CD4-positive, alpha-beta T cell treated with Interleukin-17A for 4 hours (primary cell): ENCODE measurements around the gene TRIM56.
"Not testable (repeated sequence)": the region's sequence is repeated elsewhere in the genome, so short reads cannot be mapped to it uniquely, and the experiment has no call there.

Experiments
- DNase-seq: peaks from one replicate; pipeline ENCODE4 v3.0.0-alpha.2; 2020; ENCODE audit warnings: mixed read lengths

TRIM56 gene

GRCh38 chr7:101085162-101085964 is at the start of gene TRIM56:
TSS of gene TRIM56 (plus strand) at chr7:101085481. CDS start at chr7:101087313, 1,832 bp downstream.
- DNase-seq: peak; percentile 84

- no peak for DNase-seq
These were observed 49.3 kb upstream of the TRIM56 start for GRCh38 chr7:101035941-101036340.

GRCh38 chr7:101041283-101041682 is 44.0 kb upstream of the TRIM56 start:
- not testable (repeated sequence) for DNase-seq

- peak; percentile 60 for DNase-seq
These were observed 26.9 kb upstream of the TRIM56 start for GRCh38 chr7:101058355-101058754.

GRCh38 chr7:101059620-101059942 is 25.7 kb upstream of the TRIM56 start:
- DNase-seq: no peak

GRCh38 chr7:101060992-101061391 is 24.3 kb upstream of the TRIM56 start:
- DNase-seq: no peak

- not testable (repeated sequence) for DNase-seq
These were observed 21.1 kb upstream of the TRIM56 start for GRCh38 chr7:101064176-101064550.

- not testable (repeated sequence) for DNase-seq
These were observed 20.1 kb upstream of the TRIM56 start for GRCh38 chr7:101065162-101065561.

- no peak for DNase-seq
These were observed 19.0 kb upstream of the TRIM56 start for GRCh38 chr7:101066141-101066832.

- DNase-seq: no peak
These were observed 18.5 kb upstream of the TRIM56 start for GRCh38 chr7:101066833-101067177.

GRCh38 chr7:101068401-101068800 is 16.9 kb upstream of the TRIM56 start:
- no peak for DNase-seq

- not testable (repeated sequence) for DNase-seq
These were observed 13.7 kb upstream of the TRIM56 start for GRCh38 chr7:101071362-101072104.

- DNase-seq: no peak
These were observed 9.6 kb upstream of the TRIM56 start for GRCh38 chr7:101075646-101076045.

- DNase-seq: not testable (repeated sequence)
These were observed 9.1 kb upstream of the TRIM56 start for GRCh38 chr7:101076183-101076582.

GRCh38 chr7:101077303-101078086 is 7.8 kb upstream of the TRIM56 start:
- peak; percentile 86 for DNase-seq

- DNase-seq: no peak
These were observed 3.8 kb upstream of the TRIM56 start for GRCh38 chr7:101081432-101081831.

GRCh38 chr7:101084865-101085161 is 468 bp upstream of the TRIM56 start:
- DNase-seq: no peak

- DNase-seq: no peak
These were observed 2.2 kb downstream of the TRIM56 start for GRCh38 chr7:101087334-101088068.

GRCh38 chr7:101088069-101088425 is 2.8 kb downstream of the TRIM56 start:
- DNase-seq: no peak

- DNase-seq: no peak
These were observed 3.7 kb downstream of the TRIM56 start for GRCh38 chr7:101088858-101089529.

GRCh38 chr7:101089876-101090275 is 4.6 kb downstream of the TRIM56 start:
- DNase-seq: no peak
